Spleen (tissue), 7 donors: ENCODE results near the gene RPS3.

Experiments used
- CTCF ChIP-seq, 11 experiments: fragments of 200-600 bp in 7 of 11; fragments of 450-650 bp in 4 of 11; sonication (generic) in 4 of 11; IDR thresholded peaks in 8 of 11; conservative IDR thresholded peaks in 3 of 11; 1 replicate in 7 of 11; 2 replicates in 4 of 11; pipeline versions ENCODE4 v1.4.0 to v1.8.0; 2016 to 2021; ENCODE audit warnings: antibody characterized with exemption in 11 of 11, inconsistent platforms in 4 of 11, mild to moderate bottlenecking in 1 of 11
- POLR2A ChIP-seq, 3 donors: fragments of 450-650 bp; IDR thresholded peaks; one replicate each; pipeline ENCODE4 v1.5.1; 2017; ENCODE audit warnings: antibody characterized with exemption in 3 of 3, mild to moderate bottlenecking in 1 of 3
- POLR2AphosphoS5 ChIP-seq, 3 donors: sonication (generic); formaldehyde crosslinking; IDR thresholded peaks; one replicate each; pipeline ENCODE4 v1.5.1; 2017; ENCODE audit warnings: antibody characterized with exemption in 3 of 3
- donor health status: DM: no; HTN: no; CAD: no; lungs with moderate emphysema.
- donor health status: DM: no; HTN: no; CAD: no.
- donor health status: DM: no; HTN: no; CAD: no.

- TF ChIP-seq CTCF (IDR thresholded peaks at IDR 0.05 in 8 of 11, conservative IDR thresholded peaks at IDR 0.05 in 3 of 11) (no peak), POLR2A (IDR thresholded peaks at IDR 0.05) (no peak), POLR2AphosphoS5 (IDR thresholded peaks at IDR 0.05) (peak; percentile 51 to 78 (median 71))
These were observed 29.0 kb downstream of the RPS3 start for GRCh38 chr11:75428281-75428724.
